ENCODE data around the gene ATG13.

DNA sequence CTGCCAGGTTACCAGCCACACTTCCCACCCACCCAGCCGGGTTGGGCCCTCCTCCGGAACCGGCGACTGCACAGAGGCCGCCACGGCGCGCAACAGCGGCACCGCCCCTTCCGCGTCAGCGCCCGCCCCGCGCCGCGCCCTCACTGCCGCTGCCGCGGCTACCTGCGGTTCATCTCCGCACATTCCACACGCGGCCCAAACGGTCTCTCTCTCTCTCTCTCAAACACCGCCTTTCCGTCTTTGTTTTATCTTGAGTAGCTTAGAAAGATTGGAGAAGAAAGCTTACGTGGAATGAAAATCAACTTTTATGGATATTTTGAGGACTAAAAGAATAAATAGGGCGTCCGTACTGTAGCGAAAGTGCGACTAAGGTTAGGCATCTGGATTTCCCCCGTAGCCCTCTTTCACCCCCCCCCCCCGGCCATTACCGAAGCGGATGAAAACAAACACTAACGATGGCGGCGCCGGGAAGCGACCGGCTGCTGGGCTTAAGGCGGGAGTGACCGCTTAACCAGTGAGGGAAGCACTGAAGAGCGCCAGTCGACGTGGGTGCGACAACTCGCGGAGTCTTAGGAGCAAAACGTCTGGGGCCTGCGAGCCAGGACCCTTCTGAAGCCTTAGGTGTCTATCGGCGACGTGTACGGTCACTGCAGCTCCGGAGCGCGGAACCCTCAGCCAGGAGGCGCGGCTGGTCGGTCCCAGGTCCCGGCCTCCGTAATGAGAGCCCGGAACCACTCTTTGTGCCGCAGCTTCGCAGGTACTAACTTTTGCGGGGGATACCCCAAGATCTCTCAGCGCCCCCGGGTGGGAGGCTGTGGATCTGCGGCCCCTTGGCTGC lies at the start of gene ATG13, which contains the start of gene HARBI1:
- TF ChIP-seq CEBPB (IDR thresholded peaks at IDR 0.05): no peak
- TF ChIP-seq, protein P1, sequence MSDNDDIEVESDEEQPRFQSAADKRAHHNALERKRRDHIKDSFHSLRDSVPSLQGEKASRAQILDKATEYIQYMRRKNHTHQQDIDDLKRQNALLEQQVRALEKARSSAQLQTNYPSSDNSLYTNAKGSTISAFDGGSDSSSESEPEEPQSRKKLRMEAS (IDR thresholded peaks at IDR 0.05): peak; percentile 35; the same call in 1 of the 2 replicates
